GM19238 (cell line): ENCODE measurements around the gene ZNF71.
"Not testable (repeated sequence)": the region's sequence is repeated elsewhere in the genome, so short reads cannot be mapped to it uniquely, and the experiment has no call there.

Experiments
- DNase-seq: peaks from one replicate; pipeline ENCODE4 v3.0.0; 2011; ENCODE audit warnings: low spot score; ENCODE audit not compliant: insufficient read length

ZNF71 gene

GRCh38 chr19:56622374-56622773 is 27.3 kb downstream of the ZNF71 start:
- no peak for DNase-seq

GRCh38 chr19:56623006-56623405 is 27.9 kb downstream of the ZNF71 start:
- no peak for DNase-seq

DNA sequence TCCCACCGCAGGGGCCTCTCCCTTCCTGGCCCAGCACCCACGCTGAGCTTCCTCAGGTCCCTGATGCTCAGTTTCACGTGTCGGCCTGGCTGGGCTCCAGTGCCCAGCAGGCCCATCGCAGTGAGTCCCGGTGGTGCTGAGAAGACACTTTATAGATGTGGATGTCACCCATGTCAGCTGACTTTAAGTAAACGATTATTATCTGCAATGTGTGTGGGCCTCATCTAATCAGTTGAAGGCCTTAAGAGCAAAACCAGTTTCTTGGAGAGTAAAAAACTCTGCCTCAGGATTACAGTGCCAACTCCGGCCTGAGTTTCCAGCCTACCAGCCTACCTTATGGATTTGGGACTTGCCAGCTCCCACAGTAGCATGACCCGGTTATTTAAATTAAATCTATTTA is 30.6 kb downstream of the ZNF71 start:
- DNase-seq, result no peak

- DNase-seq, result no peak
Measured at GRCh38 chr19:56633021-56633420, 37.9 kb downstream of the ZNF71 start.

DNA sequence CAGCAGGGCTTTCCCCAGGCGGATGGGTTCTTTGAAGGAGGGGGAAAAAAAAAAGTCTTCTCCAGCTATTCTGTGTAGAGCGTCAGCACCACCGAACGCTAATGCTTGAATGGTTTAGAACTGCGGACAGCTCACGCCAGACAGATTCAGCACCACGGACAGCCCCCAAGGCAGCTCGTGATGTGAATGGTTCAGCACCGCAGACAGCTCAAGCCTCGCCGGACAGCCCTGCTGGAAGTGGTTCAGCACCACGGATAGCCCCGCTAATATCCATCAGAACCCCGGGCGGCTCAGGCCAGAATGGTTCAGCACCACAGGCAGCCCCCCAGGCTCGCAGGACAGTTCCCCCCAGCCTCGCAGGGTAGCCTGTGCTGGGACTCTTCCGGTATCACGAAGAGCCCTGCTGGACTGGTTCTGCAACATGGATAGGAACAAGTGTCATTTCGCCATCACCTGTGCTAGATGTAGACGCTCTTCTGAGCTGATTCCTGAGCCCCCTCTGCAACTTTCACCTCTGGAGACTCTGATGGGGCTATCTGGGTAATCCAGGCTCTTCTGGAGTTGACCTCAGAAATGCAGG is 43.0 kb downstream of the ZNF71 start:
- no peak for DNase-seq

- no peak for DNase-seq
Measured at GRCh38 chr19:56639217-56639616, 44.1 kb downstream of the ZNF71 start.

GRCh38 chr19:56642711-56643459 is 47.8 kb downstream of the ZNF71 start, which contains the start of gene SMIM17:
TSS of gene SMIM17 (plus strand) at chr19:56643159. CDS start at chr19:56645668, 2,509 bp downstream.
- no peak for DNase-seq

DNA sequence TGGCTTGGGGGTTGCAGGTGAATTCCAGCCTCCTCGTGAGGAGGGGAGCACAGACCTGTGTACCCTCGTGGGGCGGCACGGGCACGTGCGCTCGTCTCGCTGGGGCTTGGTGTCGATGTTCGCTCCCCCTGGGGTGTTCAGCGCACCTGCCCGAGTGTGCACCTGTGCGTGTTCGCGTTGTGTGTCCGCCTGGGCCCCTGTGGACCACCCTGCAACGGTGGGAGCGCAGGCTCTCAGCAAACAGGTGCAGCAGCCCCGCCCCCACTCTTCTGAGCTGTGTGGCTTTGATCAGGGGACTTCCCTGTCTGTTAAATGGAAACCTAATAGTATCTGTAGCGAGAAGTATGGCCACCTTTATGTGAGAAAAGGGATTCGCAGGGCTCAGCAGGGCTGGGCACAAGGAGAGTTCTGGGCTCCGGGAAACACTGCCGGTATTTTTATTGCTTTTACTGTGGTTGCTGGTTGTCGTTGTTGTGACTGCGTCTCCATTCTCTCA is 48.4 kb downstream of the ZNF71 start:
- no peak for DNase-seq

GRCh38 chr19:56654151-56654550 is 59.0 kb downstream of the ZNF71 start:
- no peak for DNase-seq

DNA sequence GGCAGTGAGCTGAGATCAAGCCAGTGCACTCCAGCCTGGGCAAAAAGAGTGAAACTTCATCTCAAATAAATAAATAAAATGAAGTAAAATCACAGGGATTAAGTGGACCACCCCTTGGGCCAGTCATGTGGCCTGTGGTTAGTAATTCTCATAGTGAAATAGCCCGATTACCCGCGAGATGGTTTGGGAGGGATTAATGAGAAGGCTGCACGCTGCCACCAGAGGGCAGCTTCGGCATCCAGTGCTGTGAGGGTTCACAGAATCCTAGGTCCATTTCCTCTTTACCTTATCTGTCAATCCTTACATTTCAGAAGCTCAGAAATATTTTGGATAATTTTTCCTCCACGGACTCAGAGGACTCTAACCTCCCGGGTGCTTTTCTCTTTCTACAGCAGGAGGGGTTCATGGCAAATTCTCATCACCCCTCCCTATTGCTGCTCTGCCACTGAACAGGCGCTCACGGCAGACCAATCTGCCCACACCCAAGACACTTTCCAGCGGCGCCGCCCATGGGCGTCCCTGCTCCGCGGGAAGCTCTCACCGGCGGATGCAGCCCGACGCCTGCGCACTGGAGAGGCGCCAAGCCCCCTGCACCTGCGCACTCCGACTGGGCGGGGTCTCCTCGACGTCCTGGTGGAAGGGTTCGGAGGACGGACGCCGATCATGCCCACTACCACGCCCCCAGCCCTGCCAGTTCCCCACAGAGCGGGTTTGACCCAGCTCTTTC is 65.4 kb downstream of the ZNF71 start:
- DNase-seq, result no peak

GRCh38 chr19:56661248-56661647 is 66.1 kb downstream of the ZNF71 start:
- DNase-seq, result no peak

GRCh38 chr19:56663931-56664500 is 68.9 kb downstream of the ZNF71 start:
- DNase-seq, result no peak

- DNase-seq, result no peak
Measured at GRCh38 chr19:56664511-56664910, 69.4 kb downstream of the ZNF71 start.

DNA sequence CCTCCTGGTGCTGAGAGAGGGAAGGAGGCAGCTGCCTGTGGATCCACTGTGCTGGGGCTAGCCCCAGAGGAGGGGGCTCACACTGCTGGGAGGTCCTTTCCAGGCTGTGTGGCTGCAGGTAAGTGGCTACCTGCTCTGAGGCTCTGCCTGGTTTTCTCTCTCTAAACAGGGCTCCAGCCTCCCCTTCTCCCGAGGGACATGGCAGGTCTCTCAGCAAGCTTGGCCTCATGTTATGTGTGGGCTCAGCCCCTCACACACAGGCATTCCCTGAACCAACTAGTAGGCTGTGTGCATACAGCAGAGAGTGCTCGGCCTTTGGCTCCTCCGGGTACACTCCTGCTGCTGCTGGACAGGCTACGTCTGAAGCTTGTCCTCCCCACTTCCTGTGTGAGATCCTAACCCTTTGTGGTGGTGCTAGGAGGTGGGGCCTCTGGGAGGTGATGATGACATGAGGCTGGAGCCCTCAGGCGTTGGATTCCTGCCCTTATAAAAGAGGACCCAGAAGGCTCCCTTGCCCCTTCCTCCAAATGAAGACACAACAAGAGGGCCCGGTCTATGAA is 72.3 kb downstream of the ZNF71 start:
- no peak for DNase-seq

DNA sequence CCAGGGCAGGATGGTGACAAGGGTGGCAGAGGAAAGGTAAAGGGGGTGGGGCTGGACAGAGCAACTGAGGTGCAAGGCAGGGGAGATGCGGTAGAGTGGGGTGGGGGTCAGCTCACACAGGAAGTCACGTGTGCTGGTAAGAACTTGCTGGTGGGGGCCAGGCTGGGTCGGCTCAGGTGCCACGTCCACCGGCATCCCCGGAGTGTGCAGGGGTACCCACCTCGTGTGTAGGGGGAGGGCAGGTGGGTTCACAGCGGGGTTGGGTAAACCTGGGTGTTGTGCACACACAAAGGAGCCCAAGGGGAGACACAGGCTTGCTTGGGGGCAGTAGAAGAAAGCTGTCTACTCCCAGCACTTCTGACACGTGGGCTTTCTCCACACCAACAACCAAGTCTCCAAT is 73.6 kb downstream of the ZNF71 start:
- no peak for DNase-seq

GRCh38 chr19:56670401-56670960 is 75.4 kb downstream of the ZNF71 start:
- DNase-seq, result no peak

- no peak for DNase-seq
Measured at GRCh38 chr19:56670961-56671612, 76.0 kb downstream of the ZNF71 start.

DNA sequence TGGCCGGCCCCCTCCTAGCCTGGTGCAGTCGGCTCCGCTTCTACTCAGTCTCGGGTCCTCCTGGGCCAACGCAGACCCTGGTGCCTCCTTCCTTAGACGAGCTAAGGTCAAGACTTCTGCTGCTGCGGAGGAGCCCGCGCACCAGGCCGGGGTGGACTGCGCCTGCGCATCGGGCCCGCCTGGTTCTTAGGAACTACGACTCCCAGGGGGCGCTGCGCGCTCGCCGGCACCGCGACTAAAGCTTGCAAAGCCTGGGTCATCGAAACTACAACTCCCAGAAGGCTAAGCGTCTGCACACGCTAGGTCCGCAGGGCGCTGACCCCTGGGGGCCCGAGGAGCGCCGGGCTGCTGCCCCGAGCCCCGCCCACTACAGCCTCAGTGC is 76.5 kb downstream of the ZNF71 start, which contains the start of gene ZNF835:
TSS of gene ZNF835 (minus strand) at position 145 of the 382 bp plus-strand sequence. CDS start 6,559 bp downstream, outside the sequence.
- DNase-seq, result no peak

DNA sequence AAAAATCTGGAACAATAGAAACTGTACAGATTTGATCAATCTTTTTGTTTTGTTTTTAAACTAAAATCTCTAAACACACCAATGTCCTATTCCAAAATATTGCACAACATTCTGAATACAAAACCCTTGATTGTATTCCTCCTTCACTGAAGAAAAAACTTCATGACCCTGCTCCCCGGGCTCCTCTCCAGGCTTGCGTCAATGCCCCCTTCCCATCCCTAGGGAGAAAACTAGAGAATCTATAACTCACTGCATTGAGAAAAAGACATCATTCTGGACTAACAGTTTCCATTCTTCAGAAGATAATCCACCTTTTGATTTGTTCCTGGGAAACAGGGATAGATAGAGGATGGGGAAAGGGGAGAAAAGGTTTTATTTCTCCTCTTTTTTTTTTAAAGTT is 77.5 kb downstream of the ZNF71 start:
- not testable (repeated sequence) for DNase-seq
